HG03135 (cell line): ENCODE data around the gene C22orf42.
"Not testable (repeated sequence)": the region's sequence is repeated elsewhere in the genome, so short reads cannot be mapped to it uniquely, and the experiment has no call there.

Experiments used
- ATAC-seq: cut with Tn5 transposase; IDR thresholded peaks from one replicate; pipeline ENCODE4 v1.9.1; 2021; ENCODE audit warnings: mild to moderate bottlenecking, moderate library complexity; ENCODE audit not compliant: unreplicated experiment

Gene C22orf42

GRCh38 chr22:32185821-32186220 lies 26.7 kb upstream of the C22orf42 start:
- ATAC-seq = no peak

GRCh38 chr22:32183625-32184024 lies 24.5 kb upstream of the C22orf42 start:
- ATAC-seq = no peak

GRCh38 chr22:32181043-32181442 lies 21.9 kb upstream of the C22orf42 start:
- no peak for ATAC-seq

DNA sequence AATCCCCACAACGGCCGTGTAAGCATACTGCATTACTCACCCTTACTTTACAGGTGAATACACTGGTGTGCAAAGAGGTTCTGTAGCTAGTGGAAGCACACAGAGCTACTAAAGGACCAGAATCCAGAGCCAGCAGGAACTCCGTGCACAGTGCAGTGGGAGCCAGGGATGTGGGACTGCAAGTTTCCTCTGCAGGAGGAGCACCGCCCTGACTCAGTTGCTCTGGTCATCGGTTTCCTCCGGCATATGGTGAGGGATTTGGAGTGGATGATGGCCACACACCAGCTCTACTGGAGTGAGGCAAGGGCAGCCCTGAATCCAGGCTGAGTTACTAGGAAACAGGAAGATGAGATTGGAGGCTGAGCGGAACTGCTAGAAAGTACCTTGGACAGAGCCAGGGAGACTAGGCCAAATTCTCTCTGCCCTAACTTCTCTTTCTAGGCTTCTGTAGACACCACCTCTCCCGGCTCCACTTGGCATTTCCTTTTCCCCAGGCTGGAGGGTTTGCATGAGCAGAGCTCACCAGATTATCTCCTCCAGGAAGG lies 18.2 kb upstream of the C22orf42 start:
- ATAC-seq = no peak

DNA sequence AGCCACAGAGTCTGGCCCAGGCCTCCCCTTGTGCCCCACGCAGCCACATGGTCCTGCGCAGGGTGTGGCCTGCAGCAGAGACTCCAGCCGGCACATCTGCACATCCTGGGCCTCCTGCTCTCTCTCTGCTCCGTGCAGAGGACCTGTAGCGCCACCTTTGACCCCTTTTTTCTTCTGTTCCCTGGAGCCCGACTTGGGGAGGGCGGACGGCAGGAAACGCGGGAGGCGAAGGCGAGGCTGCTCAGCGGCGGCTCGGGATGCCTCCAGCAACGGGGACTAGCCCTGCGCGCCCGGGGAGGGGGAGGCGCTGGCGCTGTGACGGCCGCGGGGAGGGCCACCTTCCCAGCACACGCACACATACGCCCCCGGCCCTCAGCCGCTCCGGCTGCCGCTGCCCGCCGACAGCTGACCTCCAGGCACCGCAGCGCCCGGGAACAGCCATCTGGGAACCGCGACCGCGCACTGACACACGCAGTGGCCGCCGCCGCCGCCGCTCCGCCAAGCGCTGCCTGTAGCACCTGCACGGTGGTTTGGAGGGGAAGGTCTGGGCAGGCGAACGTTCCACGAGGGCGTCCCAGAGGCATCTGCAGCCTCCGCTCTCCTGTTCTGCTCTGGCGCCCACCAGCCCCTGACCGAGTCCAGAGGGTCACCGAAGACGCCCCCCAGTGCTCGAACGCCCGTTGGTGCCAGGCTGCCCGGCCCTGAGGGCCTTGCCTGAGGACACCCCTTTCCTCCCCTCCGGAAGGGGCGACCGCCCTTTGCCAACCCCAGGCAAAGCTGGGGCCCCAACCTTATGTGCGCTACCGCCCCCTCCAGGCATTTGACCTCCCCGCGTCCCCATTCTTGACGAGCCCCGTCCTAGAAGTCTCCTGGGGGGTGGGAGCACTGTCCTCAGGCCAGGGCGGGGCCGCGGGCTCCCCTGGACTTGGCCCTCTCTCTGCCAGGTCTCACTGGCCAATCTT lies 16.9 kb upstream of the C22orf42 start:
- no peak for ATAC-seq

GRCh38 chr22:32175115-32175514 lies 16.0 kb upstream of the C22orf42 start:
- ATAC-seq = no peak

DNA sequence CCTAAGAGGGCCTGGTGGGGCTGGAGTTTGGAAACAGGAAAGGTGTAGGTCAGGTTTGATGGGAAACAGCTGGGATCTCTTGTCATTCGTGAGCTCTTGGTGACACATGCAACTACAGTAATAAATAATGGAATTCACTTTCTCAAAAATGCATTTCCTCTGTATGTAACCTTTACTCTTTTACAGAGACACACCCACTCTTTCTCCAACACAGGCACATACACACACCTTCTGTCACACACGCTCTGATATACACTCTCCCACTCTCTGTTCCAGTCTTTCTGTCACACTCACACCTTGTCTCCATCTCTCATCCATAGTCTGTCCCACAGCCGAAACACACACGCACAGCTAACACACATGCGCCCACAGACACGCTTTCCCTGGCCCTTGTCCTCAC lies 6.6 kb upstream of the C22orf42 start:
- no peak for ATAC-seq

GRCh38 chr22:32164075-32164860 lies 5.2 kb upstream of the C22orf42 start:
- ATAC-seq = no peak

DNA sequence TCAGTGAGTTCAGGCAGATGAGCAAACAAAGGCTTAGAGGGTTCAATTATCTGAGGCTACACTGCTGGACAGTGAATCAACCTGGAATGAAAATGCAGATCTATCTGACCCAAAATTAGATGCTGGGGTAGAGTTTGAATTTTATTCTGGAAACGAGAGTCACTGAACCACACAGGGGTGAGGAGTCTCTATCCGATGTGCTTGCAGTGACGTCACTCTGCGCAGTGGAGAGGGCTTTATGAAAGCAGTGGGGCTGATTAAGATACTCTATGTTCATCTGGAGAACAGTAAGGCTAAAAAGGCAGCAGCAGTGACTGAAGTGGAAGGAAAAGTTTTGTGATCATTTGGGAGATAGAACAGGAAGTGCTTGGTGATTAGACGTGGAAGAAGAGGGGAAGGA lies 1.3 kb upstream of the C22orf42 start:
- ATAC-seq = not testable (repeated sequence)

GRCh38 chr22:32157632-32158031 lies 1.5 kb downstream of the C22orf42 start:
- ATAC-seq = not testable (repeated sequence)

DNA sequence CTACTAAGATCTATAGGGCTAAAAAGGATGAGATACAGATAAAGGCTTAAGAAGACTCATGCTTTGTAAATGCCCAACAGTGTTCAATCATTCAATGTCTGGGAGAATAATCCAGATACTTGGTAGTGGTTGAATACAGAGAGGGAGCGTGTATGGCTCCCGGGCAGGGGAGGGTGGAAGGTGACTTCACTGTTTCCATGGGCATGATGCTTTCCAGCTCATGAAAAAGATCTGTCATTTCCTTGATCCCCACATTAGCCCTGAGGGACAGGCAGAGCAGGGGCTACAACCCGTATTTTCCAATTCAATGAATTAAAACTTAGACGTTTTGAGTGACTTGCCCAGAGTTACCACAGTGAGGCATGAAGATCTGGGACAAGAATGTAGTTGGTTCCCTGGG lies 4.4 kb downstream of the C22orf42 start:
- ATAC-seq = not testable (repeated sequence)

GRCh38 chr22:32151641-32152040 lies 7.5 kb downstream of the C22orf42 start:
- ATAC-seq = not testable (repeated sequence)

DNA sequence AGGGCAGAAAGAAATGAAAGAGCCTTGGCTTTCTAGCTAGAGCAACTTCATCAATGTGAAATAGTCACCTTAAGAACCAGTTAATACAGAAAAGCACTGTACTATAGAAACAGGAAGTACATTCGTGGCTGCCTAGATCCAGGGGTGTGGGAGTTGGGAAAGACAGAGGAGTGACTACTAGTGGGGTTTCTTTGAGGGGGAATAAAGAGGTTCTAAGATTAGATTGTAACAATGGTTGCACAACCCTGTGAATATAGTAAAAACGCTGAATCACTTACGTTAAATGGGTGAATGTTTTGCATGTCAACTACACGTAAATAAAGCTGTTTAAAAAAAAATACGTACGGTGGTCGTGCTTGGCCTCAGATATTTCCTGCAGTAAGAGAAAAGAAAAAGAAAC lies 8.5 kb downstream of the C22orf42 start:
- ATAC-seq = not testable (repeated sequence)

DNA sequence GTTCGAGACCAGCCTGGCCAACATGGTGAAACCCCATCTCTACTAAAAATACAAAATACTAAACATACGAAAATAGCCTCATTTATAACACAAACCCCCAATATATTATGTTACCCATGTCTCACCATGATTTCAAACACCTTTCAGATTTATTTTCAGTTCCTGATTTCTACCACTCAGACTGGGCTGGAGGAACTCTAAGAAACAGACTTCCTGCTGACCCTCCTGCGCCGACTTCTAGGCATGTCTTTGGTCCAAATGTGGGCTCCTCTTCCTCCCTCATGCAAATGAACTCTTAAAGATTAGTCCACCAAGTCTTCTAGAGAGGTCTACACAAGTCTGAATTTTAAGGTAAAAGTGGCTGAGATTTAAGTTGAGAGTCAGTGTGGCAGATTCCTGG lies 10.7 kb downstream of the C22orf42 start:
- ATAC-seq = not testable (repeated sequence)

DNA sequence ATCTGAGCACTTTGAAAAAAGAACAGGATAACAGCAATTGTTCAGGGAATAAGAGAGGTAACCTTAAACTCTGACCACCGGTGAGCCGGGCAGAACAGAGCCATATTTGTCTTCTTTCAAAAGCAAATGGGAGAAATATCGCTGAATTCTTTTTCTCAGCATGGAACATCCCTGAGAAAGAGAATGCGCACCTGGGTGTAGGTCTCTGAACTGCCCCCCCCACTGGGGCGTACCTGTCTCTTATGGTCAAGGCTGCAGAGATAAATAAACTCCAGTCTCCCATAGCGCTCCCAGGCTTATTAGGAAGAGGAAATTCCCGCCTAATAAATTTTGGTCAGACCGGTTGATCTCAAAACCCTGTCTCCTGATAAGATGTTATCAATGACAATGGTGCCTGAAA lies 12.0 kb downstream of the C22orf42 start:
- ATAC-seq = not testable (repeated sequence)

GRCh38 chr22:32144496-32145274 lies 14.4 kb downstream of the C22orf42 start:
- ATAC-seq = no peak

DNA sequence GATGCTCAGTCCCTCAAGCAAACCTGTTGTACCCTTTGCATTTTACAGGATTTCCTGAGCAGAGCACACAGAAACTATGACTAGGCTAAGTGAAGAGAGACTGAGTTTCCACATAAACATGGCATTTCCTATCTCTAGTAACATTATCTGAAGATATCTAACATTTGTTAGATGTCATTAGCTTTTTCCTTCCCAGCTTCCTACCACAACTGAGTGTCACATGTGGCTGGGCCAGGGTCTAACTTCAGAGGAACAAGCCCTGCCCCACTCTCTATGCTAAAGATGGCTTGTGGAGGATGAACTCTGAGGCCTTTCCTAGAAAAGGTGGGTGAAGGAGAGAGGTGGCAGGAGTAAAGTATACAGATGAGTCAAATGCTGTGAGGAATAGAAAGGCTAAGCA lies 16.5 kb downstream of the C22orf42 start:
- no peak for ATAC-seq

- ATAC-seq = not testable (repeated sequence)
Measured at GRCh38 chr22:32140688-32141087, 18.4 kb downstream of the C22orf42 start.

DNA sequence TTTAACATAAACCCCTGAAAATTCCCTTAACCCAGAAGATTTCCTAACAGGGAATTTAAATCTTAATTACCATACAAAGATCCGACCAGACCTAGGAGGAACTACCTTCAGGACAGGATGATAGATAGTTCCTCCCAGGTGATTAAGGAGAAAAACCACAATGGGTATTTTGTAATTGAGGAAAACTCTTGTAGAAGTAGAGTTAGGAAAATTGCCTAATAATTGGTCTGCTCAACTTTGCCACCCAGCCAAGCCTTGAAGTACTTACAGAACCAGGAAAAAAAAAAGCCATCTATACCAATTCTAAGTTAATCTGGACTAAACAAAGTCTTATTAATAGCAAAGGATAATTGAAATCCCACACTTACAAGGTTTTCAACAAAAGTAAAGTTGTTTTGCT lies 20.5 kb downstream of the C22orf42 start:
- ATAC-seq = not testable (repeated sequence)

DNA sequence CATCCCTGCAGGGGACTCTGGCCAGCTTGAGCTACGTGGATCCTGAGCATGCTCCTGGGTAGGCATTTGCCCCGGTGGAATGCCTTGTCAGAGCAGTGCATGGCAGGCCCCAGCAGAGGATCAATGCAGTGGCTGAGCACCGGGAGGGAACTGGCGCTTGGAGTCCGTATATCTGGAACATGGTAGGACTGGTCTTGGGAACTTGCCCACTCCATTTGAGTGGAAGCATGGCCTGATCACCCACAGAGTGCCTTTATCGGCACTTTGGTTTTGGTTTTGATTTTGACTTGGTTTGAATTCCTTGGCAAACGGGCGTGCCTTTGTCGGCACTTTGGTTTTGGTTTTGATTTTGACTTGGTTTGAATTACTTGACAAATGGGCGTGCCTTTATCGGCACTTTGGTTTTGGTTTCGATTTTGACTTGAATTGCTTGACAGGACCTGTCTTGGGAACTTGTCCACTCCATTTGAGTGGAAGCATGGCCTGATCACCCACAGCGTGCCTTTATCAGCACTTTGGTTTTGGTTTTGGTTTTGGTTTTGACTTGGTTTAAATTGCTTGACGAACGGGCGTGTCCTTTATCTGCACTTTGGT lies 21.3 kb downstream of the C22orf42 start:
- not testable (repeated sequence) for ATAC-seq
